ENCODE results near the gene LCLAT1. TPM values are rescaled to one million over a fixed set of nuclear protein-coding genes. Genes with fewer than 3 reads are reported as not detected.
A peak's percentile ranks its signal among the peaks of the same experiment; 100 is the strongest.

The LCLAT1 gene
- total and polyA plus RNA-seq, 2 of the 4 experiments (the other 2 are of a cell fraction): 7.5 to 11.5 TPM

GRCh38 chr2:30408961-30409387 is 38.1 kb upstream of the LCLAT1 start:
- DNase-seq: peak; percentile 89
- no peak for TF ChIP-seq SMC3 (IDR thresholded peaks at IDR 0.05; ENCODE audit: low read depth, low read length)
- peak; percentile 46 for TF ChIP-seq NFE2L2 (IDR thresholded peaks at IDR 0.05; ENCODE audit: low read depth, low read length)
- peak; percentile 37 for TF ChIP-seq RAD21 (IDR thresholded peaks at IDR 0.05; ENCODE audit: low read length)
- no peak for TF ChIP-seq CEBPB (IDR thresholded peaks at IDR 0.05; ENCODE audit: low read depth, low read length)
- TF ChIP-seq CTCF (conservative IDR thresholded peaks at IDR 0.05; ENCODE audit: low read depth, low read length): peak; percentile 32
- TF ChIP-seq CHD1 (IDR thresholded peaks at IDR 0.05; ENCODE audit: low read depth, low read length): no peak
- no peak for TF ChIP-seq RFX5 (IDR thresholded peaks at IDR 0.05; ENCODE audit: low read depth, low read length)
- no peak for TF ChIP-seq MAFK (IDR thresholded peaks at IDR 0.05; ENCODE audit: low read depth, low read length)
- CTCF ChIA-PET: interaction anchor here (0.6 to 1.6 kb wide), 3 partner anchors 24 to 207 kb away, joined by 3 to 5 read pairs (median 3); no protein-coding TSS in a partner anchor

More at GRCh38 chr2:30408961-30409387, 38.1 kb upstream of the LCLAT1 start:
- Histone ChIP-seq H3K23ac (ENCODE audit: low read depth, low read length) (peak overlapping the region; percentile 95), H3K4me2 (ENCODE audit: low read depth, low read length) (no peak overlapping the region), H4K20me1 (ENCODE audit: insufficient read depth, low read length) (no peaks in the 10 kb centered on the region), H3K27me3 (ENCODE audit: control insufficient read depth, insufficient read depth, low read length) (no peaks in the 10 kb centered on the region), H3K9me3 (ENCODE audit: control insufficient read depth, insufficient read depth, low read length) (no peaks in the 10 kb centered on the region), H3K27ac (ENCODE audit: insufficient read depth, low read length) (peak overlapping the region; percentile 96), H2AK9ac (replicated peaks; ENCODE audit: low read depth, low read length, poor library complexity) (no peak overlapping the region), H3K4me3 (ENCODE audit: insufficient read depth, low read depth, low read length) (no peak overlapping the region), H4K91ac (ENCODE audit: insufficient read depth, low read depth, low read length) (peak overlapping the region; percentile 94), H3K79me1 (ENCODE audit: low read depth in 1 of 2, low read length in 2 of 2) (peaks cover 0 to 21% of the 10 kb centered on the region in 2 experiments; a peak in 3 of 4 replicates), H4K5ac (ENCODE audit: low read depth, low read length) (peak overlapping the region; percentile 77), H3K4ac (ENCODE audit: low read depth, low read length) (peak overlapping the region; percentile 96), H2AFZ (replicated peaks; ENCODE audit: low read length, poor library complexity) (no peak overlapping the region), H3K18ac (ENCODE audit: low read depth, low read length) (peak overlapping the region; percentile 90), H4K8ac (ENCODE audit: low read depth in 2 of 2, low read length in 2 of 2) (peak overlapping the region; percentile 72 to 94), H2BK5ac (ENCODE audit: low read depth, low read length, poor library complexity, severe bottlenecking) (peak overlapping the region; percentile 90), H3K4me1 (ENCODE audit: control insufficient read depth, insufficient read depth, low read length) (peaks cover 53% of the 10 kb centered on the region), H2BK15ac (ENCODE audit: low read depth, low read length) (peak overlapping the region; percentile 95; the same call in 2 of the 3 replicates), H3K56ac (ENCODE audit: extremely low read depth, insufficient read depth, low read length) (peak overlapping the region; percentile 69), H3K9me1 (ENCODE audit: insufficient read depth, low read length) (peaks cover 32% of the 10 kb centered on the region), H3K14ac (replicated peaks; ENCODE audit: low read depth, low read length) (peak overlapping the region; percentile 97), H2AK5ac (ENCODE audit: low read depth, low read length) (peak overlapping the region; percentile 99; the same call in 1 of the 2 replicates), H3K36me3 (ENCODE audit: control insufficient read depth, insufficient read depth, low read length) (no peaks in the 10 kb centered on the region), H3K9ac (ENCODE audit: low read depth, low read length) (peak overlapping the region; percentile 47), H2BK120ac (ENCODE audit: low read depth, low read length) (peak overlapping the region; percentile 97), H2BK20ac (ENCODE audit: low read depth, low read length) (peak overlapping the region; percentile 99)
- no TSS peak for BruUV-seq (replicated peaks)
- POLR2A ChIA-PET (ENCODE audit: unreplicated experiment): interaction anchor here (0.6 to 1.2 kb wide), 5 partner anchors 13 to 200 kb away, joined by 3 to 4 read pairs (median 3); partner anchors contain the start of gene LCLAT1
- ATAC-seq (ENCODE audit: low read depth): peak; percentile 60
- in situ Hi-C loops (cut with MboI; ENCODE audit: low sequenced_read_pairs) (no loop called here), dilution Hi-C loops (cut with HindIII; ENCODE audit: low sequenced_read_pairs, unreplicated experiment) (no loop called here), intact Hi-C loops (cut with micrococcal nuclease) (loop anchor here (5.0 kb wide), 1 partner anchor 107 kb away; no protein-coding TSS in a partner anchor)
